Activated B cell treated with CpG ODN at 0.5 μM for 24 hours (primary cell): ENCODE measurements around the gene ARF6. TPM values are rescaled to one million over a fixed set of nuclear protein-coding genes. Genes with fewer than 3 reads are reported as not detected.

Experiments
- ATAC-seq: fragments of 200-7000 bp; cut with Tn5 transposase; one replicate; pipeline ENCODE4 v1.10.0; 2021; ENCODE audit warnings: low read depth, mild to moderate bottlenecking, moderate library complexity
- CTCF ChIA-PET: fragments of 350-600 bp; sonication (Branson Sonifier 250); formaldehyde crosslinking; loops from one replicate; lab custom pipeline; 2021; ENCODE audit warnings: antibody characterized with exemption; lab: Charles Lee
- POLR2A ChIA-PET: fragments of 350-600 bp; sonication (Branson Sonifier 250); formaldehyde crosslinking; loops from one replicate; lab custom pipeline; 2021; ENCODE audit warnings: antibody characterized with exemption; lab: Charles Lee
- DNase-seq: peaks from one replicate; pipeline ENCODE4 v3.0.0; 2022
- H3K27ac Mint-ChIP-seq: one replicate; pipeline ENCODE4 v1.8.0; 2020; ENCODE audit warnings: mixed read lengths
- H3K27me3 Mint-ChIP-seq: one replicate; pipeline ENCODE4 v1.8.0; 2021; ENCODE audit warnings: mixed read lengths
- H3K36me3 Mint-ChIP-seq: one replicate; pipeline ENCODE4 v1.8.0; 2021; ENCODE audit warnings: low read depth, mixed read lengths
- H3K4me1 Mint-ChIP-seq: one replicate; pipeline ENCODE4 v1.8.0; 2021; ENCODE audit warnings: mixed read lengths
- H3K4me3 Mint-ChIP-seq: one replicate; pipeline ENCODE4 v1.8.0; 2020; ENCODE audit warnings: mild to moderate bottlenecking, mixed read lengths
- H3K9me3 Mint-ChIP-seq: one replicate; pipeline ENCODE4 v1.8.0; 2020; ENCODE audit warnings: mixed read lengths
- intact Hi-C: fragments of 100-400 bp; cut with micrococcal nuclease; formaldehyde crosslinking; loops from one replicate; pipeline ENCODE4 v1.15.1; 2024
- total RNA-seq: library from RNA; stranded (reverse); gene quantifications from 2 replicates; pipeline ENCODE4 v1.2.3, GENCODE V29; 2022
- TF ChIP-seq, protein P1 (sequence below): fragments of 200-600 bp; IDR thresholded peaks from one replicate; pipeline ENCODE4 v1.8.0; 2022; ENCODE audit warnings: antibody characterized with exemption, mild to moderate bottlenecking

Gene ARF6
- total RNA-seq, 1 donor from 2014 or later: 136 TPM

DNA sequence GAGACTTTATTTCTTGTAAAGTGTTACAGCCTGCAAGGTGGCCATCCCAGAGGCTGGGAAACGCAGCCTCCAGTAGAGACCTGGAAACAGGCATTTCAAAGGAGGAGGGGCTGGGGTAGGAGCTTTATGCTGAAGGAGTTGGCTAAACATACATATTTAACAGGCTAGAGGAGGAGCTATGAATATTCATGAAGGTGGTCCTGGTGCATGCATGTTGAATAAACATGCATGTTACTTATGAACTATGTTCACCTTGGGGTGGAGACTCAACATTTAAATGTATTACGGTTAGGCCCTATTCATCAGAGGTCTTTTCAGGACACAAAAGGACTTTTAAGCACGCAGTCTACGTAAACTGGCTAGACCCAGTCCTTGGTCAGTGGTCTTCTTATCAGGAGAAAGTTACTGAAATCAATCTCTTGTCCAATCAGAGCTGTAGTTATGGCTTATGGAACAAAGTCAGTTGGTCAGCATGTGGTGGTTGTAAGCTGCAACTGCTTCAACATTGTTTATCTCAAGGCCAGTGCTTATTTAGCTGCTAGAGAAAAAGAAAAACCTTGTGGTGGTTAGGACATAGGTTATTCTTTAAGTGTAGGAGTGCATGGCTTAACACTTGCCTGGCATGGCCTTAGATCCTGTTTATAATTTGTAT, 11.4 kb upstream of the ARF6 start:
- no peak overlapping the region for H3K27ac Mint-ChIP-seq
- CTCF ChIA-PET: interaction anchor here (0.6 to 1.6 kb wide), 3 partner anchors 29 to 174 kb away, joined by 3 to 7 read pairs (median 4); partner anchors contain the start of gene NEMF

DNA sequence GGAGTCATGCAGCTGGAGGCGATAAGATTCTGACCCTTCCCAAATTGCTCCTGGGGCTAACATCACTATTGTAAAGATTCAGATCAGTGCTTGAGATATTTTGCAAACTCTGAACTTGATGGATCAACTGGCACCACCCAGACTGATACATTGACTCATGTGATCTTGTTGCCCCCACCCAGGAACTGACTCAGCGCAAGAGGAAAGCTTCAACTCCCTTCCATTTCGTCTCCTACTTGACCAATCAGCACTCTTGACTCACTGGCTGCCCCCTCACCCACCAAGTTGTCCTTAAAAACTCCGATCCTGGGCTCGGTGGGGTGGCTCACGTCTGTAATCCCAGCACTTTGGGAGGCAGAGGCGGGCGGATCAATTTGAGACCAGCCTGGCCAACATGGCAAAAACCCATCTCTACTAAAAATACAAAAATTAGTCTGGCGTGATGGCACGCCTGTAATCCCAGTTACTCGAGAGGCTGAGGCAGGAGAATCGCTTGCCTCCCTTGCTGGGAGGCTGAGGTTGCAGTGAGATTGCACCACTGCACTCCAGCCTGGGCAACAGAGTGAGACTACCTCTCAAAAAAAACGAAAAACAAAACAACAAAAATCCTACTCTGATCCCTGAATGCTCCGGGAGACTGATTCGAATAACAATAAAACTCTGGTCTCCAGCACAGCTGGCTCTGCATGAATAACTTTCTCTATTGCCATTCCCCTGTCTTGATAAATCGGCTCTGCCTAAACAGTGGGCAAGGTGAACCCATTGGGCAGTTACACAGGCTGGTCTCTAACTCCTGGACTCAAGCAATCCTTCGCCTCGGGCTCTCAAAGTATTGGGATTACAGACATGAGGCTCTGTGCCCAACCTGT, 9.8 kb upstream of the ARF6 start:
- intact Hi-C loops: no loop called here
- H3K4me1 Mint-ChIP-seq: peaks cover 23% of the 10 kb centered on the region
- H3K9me3 Mint-ChIP-seq: no peaks in the 10 kb centered on the region
- no peak overlapping the region for H3K4me3 Mint-ChIP-seq
- ATAC-seq: no peak
- TF ChIP-seq, protein P1, sequence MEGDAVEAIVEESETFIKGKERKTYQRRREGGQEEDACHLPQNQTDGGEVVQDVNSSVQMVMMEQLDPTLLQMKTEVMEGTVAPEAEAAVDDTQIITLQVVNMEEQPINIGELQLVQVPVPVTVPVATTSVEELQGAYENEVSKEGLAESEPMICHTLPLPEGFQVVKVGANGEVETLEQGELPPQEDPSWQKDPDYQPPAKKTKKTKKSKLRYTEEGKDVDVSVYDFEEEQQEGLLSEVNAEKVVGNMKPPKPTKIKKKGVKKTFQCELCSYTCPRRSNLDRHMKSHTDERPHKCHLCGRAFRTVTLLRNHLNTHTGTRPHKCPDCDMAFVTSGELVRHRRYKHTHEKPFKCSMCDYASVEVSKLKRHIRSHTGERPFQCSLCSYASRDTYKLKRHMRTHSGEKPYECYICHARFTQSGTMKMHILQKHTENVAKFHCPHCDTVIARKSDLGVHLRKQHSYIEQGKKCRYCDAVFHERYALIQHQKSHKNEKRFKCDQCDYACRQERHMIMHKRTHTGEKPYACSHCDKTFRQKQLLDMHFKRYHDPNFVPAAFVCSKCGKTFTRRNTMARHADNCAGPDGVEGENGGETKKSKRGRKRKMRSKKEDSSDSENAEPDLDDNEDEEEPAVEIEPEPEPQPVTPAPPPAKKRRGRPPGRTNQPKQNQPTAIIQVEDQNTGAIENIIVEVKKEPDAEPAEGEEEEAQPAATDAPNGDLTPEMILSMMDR: no peak
- H3K27ac Mint-ChIP-seq: no peak overlapping the region
- POLR2A ChIA-PET: interaction anchor here (1.8 to 6.0 kb wide), 3 partner anchors 9 to 89 kb away, joined by 12 to 50 read pairs (median 12); partner anchors contain the start of gene ARF6
- no peak for DNase-seq
- no peaks in the 10 kb centered on the region for H3K36me3 Mint-ChIP-seq
- H3K27me3 Mint-ChIP-seq: no peaks in the 10 kb centered on the region
- CTCF ChIA-PET: no interaction called here

More for the DNA sequence above, 11.4 kb upstream of the ARF6 start:
- POLR2A ChIA-PET: interaction anchor here (0.6 to 6.0 kb wide), 8 partner anchors 11 to 163 kb away, joined by 3 to 50 read pairs (median 8); partner anchors contain the start of gene ARF6
- H3K4me1 Mint-ChIP-seq: peaks cover 18% of the 10 kb centered on the region
- no peak overlapping the region for H3K4me3 Mint-ChIP-seq
- ATAC-seq (no peak), DNase-seq (no peak)
- no peaks in the 10 kb centered on the region for H3K9me3 Mint-ChIP-seq
- intact Hi-C loops: no loop called here
- TF ChIP-seq, protein P1: no peak
- H3K27me3 Mint-ChIP-seq: no peaks in the 10 kb centered on the region
- H3K36me3 Mint-ChIP-seq: no peaks in the 10 kb centered on the region

DNA sequence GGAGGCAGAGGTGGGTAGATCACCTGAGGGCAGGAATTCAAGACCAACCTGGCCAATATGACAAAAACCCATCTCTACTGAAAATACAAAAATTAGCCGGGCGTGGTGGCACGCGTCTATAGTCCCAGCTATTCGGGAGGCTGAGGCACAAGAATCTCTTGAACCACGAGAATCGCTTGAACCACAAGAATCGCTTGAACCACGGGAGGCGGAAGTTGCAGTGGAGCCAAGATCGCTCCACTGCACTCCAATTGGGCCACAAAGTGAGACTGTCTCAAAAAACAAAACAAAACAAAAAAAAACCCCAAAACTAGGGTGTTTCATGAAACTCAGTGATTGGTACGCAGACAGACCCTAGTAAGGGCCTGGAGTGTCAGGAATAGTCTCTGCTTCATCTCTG, 6.4 kb upstream of the ARF6 start:
- POLR2A ChIA-PET: no interaction called here
- H3K4me1 Mint-ChIP-seq: peaks cover 11% of the 10 kb centered on the region
- no peaks in the 10 kb centered on the region for H3K9me3 Mint-ChIP-seq
- TF ChIP-seq, protein P1: no peak
- ATAC-seq (no peak), DNase-seq (no peak)
- peak overlapping the region; percentile 53 for H3K27ac Mint-ChIP-seq
- no peaks in the 10 kb centered on the region for H3K27me3 Mint-ChIP-seq
- H3K36me3 Mint-ChIP-seq: no peaks in the 10 kb centered on the region
- H3K4me3 Mint-ChIP-seq: no peak overlapping the region
- CTCF ChIA-PET: no interaction called here
- intact Hi-C loops: no loop called here

DNA sequence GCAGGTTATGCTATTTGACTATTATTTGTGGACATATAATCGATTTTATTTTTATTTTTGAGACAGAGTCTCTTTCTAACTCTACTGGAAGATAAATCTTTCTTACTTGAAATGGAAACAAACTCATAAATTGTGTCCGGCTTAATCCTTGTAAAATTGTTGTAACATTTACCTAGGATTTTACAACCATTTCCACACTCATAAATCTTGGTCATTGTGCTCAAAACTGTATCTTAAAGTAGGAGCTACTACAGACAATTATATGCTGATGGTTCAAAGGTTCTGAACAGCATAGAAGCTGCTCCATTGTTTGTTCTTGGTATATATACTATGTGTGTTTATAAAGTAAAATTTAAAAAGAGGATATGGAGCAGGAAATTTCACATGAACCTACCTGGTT, 4.6 kb upstream of the ARF6 start:
- Mint-ChIP-seq H3K4me3 (no peak overlapping the region), H3K27me3 (no peaks in the 10 kb centered on the region), H3K4me1 (peaks cover 23% of the 10 kb centered on the region), H3K9me3 (no peaks in the 10 kb centered on the region), H3K27ac (no peak overlapping the region), H3K36me3 (peaks cover 9% of the 10 kb centered on the region)
- POLR2A ChIA-PET: interaction anchor here (0.7 to 1.0 kb wide), 2 partner anchors 8 to 18 kb away, joined by 4 to 9 read pairs; no protein-coding TSS in a partner anchor
- DNase-seq: no peak
- TF ChIP-seq, protein P1: no peak
- no peak for ATAC-seq
- intact Hi-C loops: no loop called here
- CTCF ChIA-PET: interaction anchor here (1.1 kb wide), 1 partner anchor 26 kb away, joined by 3 read pairs; no protein-coding TSS in a partner anchor
